ENCODE results near the gene HLA-DQA1.
"Not testable (repeated sequence)": the region's sequence is repeated elsewhere in the genome, so short reads cannot be mapped to it uniquely, and the experiment has no call there.

HLA-DQA1 gene

GRCh38 chr6:32637219-32637880, at the start of gene HLA-DQA1:
Gene HLA-DQA1 (plus strand): TSS chr6:32637406. CDS start chr6:32637459, 53 bp downstream.
- Histone ChIP-seq H3K9ac (ENCODE audit: insufficient read length, low read depth) (no peak within 1 kb of the TSS), H3K9me3 (ENCODE audit: insufficient read depth, low read length) (no peaks in the 10 kb centered on the region), H3K4me1 (ENCODE audit: insufficient read depth, insufficient read length) (no peaks in the 10 kb centered on the region), H3K27me3 (ENCODE audit: insufficient read depth, insufficient read length) (no peaks in the 10 kb centered on the region), H3K36me3 (ENCODE audit: insufficient read depth, insufficient read length, low read length) (no peaks in the 10 kb centered on the region), H3K4me3 (ENCODE audit: insufficient read length, low read depth) (no peak within 1 kb of the TSS)
- no peak for DNase-seq (ENCODE audit: low read depth, low spot score)
- TF ChIP-seq SUZ12 (IDR thresholded peaks at IDR 0.05; ENCODE audit: extremely low read depth, insufficient read depth, insufficient read length) (no peak), ZNF274 (IDR thresholded peaks at IDR 0.05; ENCODE audit: low read depth, low read length) (no peak)

DNA sequence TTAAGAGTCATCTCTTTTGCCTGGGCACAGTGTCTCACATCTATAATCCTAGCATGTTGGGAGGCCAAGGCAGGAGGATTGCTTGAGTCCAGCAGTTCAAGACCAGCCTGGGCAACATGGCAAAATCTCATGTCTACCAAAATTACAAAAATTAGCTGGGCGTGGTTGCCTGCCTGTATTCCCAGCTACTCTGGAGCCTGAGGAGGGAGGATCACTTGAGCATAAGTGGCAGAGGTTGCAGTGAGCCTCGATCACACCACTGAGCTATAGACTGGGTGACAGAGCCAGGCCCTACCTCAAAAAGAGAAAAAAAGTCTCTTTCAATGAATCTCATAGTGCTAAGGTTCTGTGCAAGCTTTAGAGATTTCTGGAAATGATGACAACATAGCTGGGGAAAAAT, 49.0 kb upstream of the HLA-DQA1 start:
- no peak overlapping the region for H3K4me3 ChIP-seq (ENCODE audit: insufficient read length, low read depth)
- no peaks in the 10 kb centered on the region for H3K4me1 ChIP-seq (ENCODE audit: insufficient read depth, insufficient read length)
- no peak for DNase-seq (ENCODE audit: low read depth, low spot score)

GRCh38 chr6:32589596-32590449, 47.4 kb upstream of the HLA-DQA1 start, which contains the start of gene HLA-DRB1:
Gene HLA-DRB1 (minus strand): TSS chr6:32589848. CDS start chr6:32589742, 106 bp downstream.
- H3K4me3 ChIP-seq (ENCODE audit: insufficient read length, low read depth): no peak within 1 kb of the TSS
- no peaks in the 10 kb centered on the region for H3K27me3 ChIP-seq (ENCODE audit: insufficient read depth, insufficient read length)
- TF ChIP-seq YY1 (IDR thresholded peaks at IDR 0.05; ENCODE audit: insufficient read depth, insufficient read length) (no peak), SUZ12 (IDR thresholded peaks at IDR 0.05; ENCODE audit: extremely low read depth, insufficient read depth, insufficient read length) (no peak), ZNF274 (IDR thresholded peaks at IDR 0.05; ENCODE audit: low read depth, low read length) (no peak)
- DNase-seq (ENCODE audit: low read depth, low spot score): peak; percentile 9
- H3K9ac ChIP-seq (ENCODE audit: insufficient read length, low read depth): no peak within 1 kb of the TSS
- H3K36me3 ChIP-seq (ENCODE audit: insufficient read depth, insufficient read length, low read length): no peaks in the 10 kb centered on the region
- no peaks in the 10 kb centered on the region for H3K9me3 ChIP-seq (ENCODE audit: insufficient read depth, low read length)
- no peaks in the 10 kb centered on the region for H3K4me1 ChIP-seq (ENCODE audit: insufficient read depth, insufficient read length)

More for the DNA sequence above, 49.0 kb upstream of the HLA-DQA1 start:
- Histone ChIP-seq H3K27me3 (ENCODE audit: insufficient read depth, insufficient read length) (no peaks in the 10 kb centered on the region), H3K9me3 (ENCODE audit: insufficient read depth, low read length) (no peaks in the 10 kb centered on the region), H3K9ac (ENCODE audit: insufficient read length, low read depth) (no peak overlapping the region), H3K36me3 (ENCODE audit: insufficient read depth, insufficient read length, low read length) (no peaks in the 10 kb centered on the region)
- TF ChIP-seq ZNF274 (IDR thresholded peaks at IDR 0.05; ENCODE audit: low read depth, low read length) (no peak), SUZ12 (IDR thresholded peaks at IDR 0.05; ENCODE audit: extremely low read depth, insufficient read depth, insufficient read length) (no peak), YY1 (IDR thresholded peaks at IDR 0.05; ENCODE audit: insufficient read depth, insufficient read length) (no peak)

DNA sequence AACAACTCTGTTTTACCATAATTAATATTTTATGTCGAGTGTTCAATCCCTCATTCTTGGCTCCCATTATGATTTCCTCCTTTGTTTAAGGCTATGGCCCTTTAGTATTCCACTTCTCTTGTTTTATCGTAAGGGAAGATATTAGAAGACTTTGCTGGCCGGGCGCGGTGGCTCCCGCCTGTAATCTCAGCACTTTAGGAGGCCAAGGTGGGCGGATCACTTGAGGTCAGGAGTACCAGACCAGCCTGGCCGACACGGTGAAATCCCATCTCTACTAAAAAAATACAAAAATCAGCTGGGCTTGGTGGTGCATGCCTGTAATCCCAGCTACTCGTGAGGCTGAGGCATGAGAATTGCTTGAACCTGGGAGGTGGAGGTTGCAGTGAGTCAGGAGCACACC, 46.5 kb upstream of the HLA-DQA1 start:
- H3K4me1 ChIP-seq (ENCODE audit: insufficient read depth, insufficient read length); H3K4me3 ChIP-seq (ENCODE audit: insufficient read length, low read depth); H3K9me3 ChIP-seq (ENCODE audit: insufficient read depth, low read length); DNase-seq (ENCODE audit: low read depth, low spot score); H3K27me3 ChIP-seq (ENCODE audit: insufficient read depth, insufficient read length); H3K36me3 ChIP-seq (ENCODE audit: insufficient read depth, insufficient read length, low read length); H3K9ac ChIP-seq (ENCODE audit: insufficient read length, low read depth): not testable (repeated sequence)

DNA sequence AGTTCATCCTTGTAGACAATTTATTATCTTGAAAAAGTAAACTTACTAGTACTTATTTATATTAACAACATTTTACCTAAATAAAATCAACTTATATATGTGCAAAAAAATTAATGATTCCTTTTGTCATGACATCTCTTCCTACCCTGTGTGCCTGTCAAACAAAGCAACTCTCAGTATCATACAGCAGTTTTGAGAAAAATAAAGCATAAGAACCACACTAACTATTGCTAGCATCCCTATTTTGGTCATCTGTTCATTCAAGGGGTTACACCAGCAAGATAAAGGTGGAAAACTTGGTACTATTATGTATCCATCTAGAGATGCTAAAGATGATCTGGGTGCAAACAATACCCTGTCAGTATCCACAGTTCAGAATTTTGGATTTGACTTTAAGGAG, 40.2 kb upstream of the HLA-DQA1 start:
- Histone ChIP-seq H3K36me3 (ENCODE audit: insufficient read depth, insufficient read length, low read length) (no peaks in the 10 kb centered on the region), H3K4me1 (ENCODE audit: insufficient read depth, insufficient read length) (no peaks in the 10 kb centered on the region), H3K4me3 (ENCODE audit: insufficient read length, low read depth) (no peak overlapping the region), H3K9ac (ENCODE audit: insufficient read length, low read depth) (no peak overlapping the region), H3K27me3 (ENCODE audit: insufficient read depth, insufficient read length) (no peaks in the 10 kb centered on the region), H3K9me3 (ENCODE audit: insufficient read depth, low read length) (no peaks in the 10 kb centered on the region)
- no peak for DNase-seq (ENCODE audit: low read depth, low spot score)
- TF ChIP-seq YY1 (IDR thresholded peaks at IDR 0.05; ENCODE audit: insufficient read depth, insufficient read length): no peak
- TF ChIP-seq ZNF274 (IDR thresholded peaks at IDR 0.05; ENCODE audit: low read depth, low read length): no peak
- no peak for TF ChIP-seq SUZ12 (IDR thresholded peaks at IDR 0.05; ENCODE audit: extremely low read depth, insufficient read depth, insufficient read length)

DNA sequence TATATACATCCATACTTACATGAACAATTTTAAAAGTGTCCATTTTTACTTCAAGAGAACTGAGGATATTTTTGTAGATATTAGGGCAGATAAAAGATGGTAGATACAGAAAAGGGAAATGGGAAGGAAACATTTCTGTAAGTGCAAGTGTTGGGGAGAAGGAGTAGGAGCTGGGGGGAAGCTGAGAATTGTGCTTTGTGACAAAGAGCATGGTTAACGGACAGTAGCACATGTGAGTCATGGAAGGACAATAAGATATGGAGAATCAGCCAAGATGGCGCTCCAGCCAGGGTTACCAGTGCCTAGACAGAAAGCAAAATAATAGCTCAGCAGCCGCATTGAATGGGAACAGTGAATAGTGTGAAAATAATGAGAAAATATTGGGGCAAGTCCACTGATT, 34.8 kb upstream of the HLA-DQA1 start:
- no peak overlapping the region for H3K4me3 ChIP-seq (ENCODE audit: insufficient read length, low read depth)
- no peaks in the 10 kb centered on the region for H3K27me3 ChIP-seq (ENCODE audit: insufficient read depth, insufficient read length)
- no peaks in the 10 kb centered on the region for H3K4me1 ChIP-seq (ENCODE audit: insufficient read depth, insufficient read length)
- no peak overlapping the region for H3K9ac ChIP-seq (ENCODE audit: insufficient read length, low read depth)
- no peaks in the 10 kb centered on the region for H3K36me3 ChIP-seq (ENCODE audit: insufficient read depth, insufficient read length, low read length)
- H3K9me3 ChIP-seq (ENCODE audit: insufficient read depth, low read length): no peaks in the 10 kb centered on the region
- DNase-seq (ENCODE audit: low read depth, low spot score): no peak
- TF ChIP-seq YY1 (IDR thresholded peaks at IDR 0.05; ENCODE audit: insufficient read depth, insufficient read length) (no peak), SUZ12 (IDR thresholded peaks at IDR 0.05; ENCODE audit: extremely low read depth, insufficient read depth, insufficient read length) (no peak), ZNF274 (IDR thresholded peaks at IDR 0.05; ENCODE audit: low read depth, low read length) (no peak)

DNA sequence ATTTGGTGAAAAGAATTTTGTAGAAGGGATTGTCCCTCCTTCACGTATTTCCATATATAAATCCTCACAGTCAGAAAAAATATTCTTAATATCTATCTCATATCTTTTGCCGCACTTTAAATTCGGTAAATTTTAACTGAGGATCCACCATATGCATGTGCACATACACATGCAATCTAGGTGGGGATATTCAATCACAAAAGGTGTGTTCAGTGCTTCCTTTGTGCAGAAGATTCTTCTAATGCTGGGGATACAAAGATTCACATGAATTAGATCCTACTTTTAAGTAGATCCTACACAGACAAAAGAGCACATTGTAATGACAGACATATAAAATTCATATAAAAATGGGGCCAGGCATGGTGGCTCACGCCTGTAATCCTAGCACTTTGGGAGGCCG, 34.0 kb upstream of the HLA-DQA1 start:
- Histone ChIP-seq H3K9ac (ENCODE audit: insufficient read length, low read depth) (no peak overlapping the region), H3K9me3 (ENCODE audit: insufficient read depth, low read length) (no peaks in the 10 kb centered on the region), H3K36me3 (ENCODE audit: insufficient read depth, insufficient read length, low read length) (no peaks in the 10 kb centered on the region), H3K4me3 (ENCODE audit: insufficient read length, low read depth) (no peak overlapping the region), H3K27me3 (ENCODE audit: insufficient read depth, insufficient read length) (no peaks in the 10 kb centered on the region), H3K4me1 (ENCODE audit: insufficient read depth, insufficient read length) (no peaks in the 10 kb centered on the region)
- no peak for DNase-seq (ENCODE audit: low read depth, low spot score)
- TF ChIP-seq YY1 (IDR thresholded peaks at IDR 0.05; ENCODE audit: insufficient read depth, insufficient read length): no peak
- no peak for TF ChIP-seq ZNF274 (IDR thresholded peaks at IDR 0.05; ENCODE audit: low read depth, low read length)
- no peak for TF ChIP-seq SUZ12 (IDR thresholded peaks at IDR 0.05; ENCODE audit: extremely low read depth, insufficient read depth, insufficient read length)
